Measurements from ENCODE around the gene IQGAP3. TPM values are rescaled to one million over a fixed set of nuclear protein-coding genes. Genes with fewer than 3 reads are reported as not detected.
"Not testable (repeated sequence)": the region's sequence is repeated elsewhere in the genome, so short reads cannot be mapped to it uniquely, and the experiment has no call there.

Gene IQGAP3
- polyA plus RNA-seq, 10 donors: 5.3 to 11.5 (median 7.3) TPM

- DNase-seq: no peak
These were observed 21.3 kb upstream of the IQGAP3 start for GRCh38 chr1:156593661-156593989.

- DNase-seq: no peak
These were observed 20.7 kb upstream of the IQGAP3 start for GRCh38 chr1:156592910-156593660.

GRCh38 chr1:156592158-156592909 is 20.0 kb upstream of the IQGAP3 start:
- DNase-seq: no peak

GRCh38 chr1:156591432-156592157 is 19.2 kb upstream of the IQGAP3 start, which contains the start of gene NAXE:
Gene NAXE, plus strand, starts transcription at chr1:156591776. Its CDS starts 29 bp downstream, at chr1:156591805.
- peak; percentile 58 to 86 (median 76) for DNase-seq

- no peak for DNase-seq
These were observed 18.7 kb upstream of the IQGAP3 start for GRCh38 chr1:156591181-156591431.

- DNase-seq: no peak
These were observed 18.2 kb upstream of the IQGAP3 start for GRCh38 chr1:156590326-156591180.

GRCh38 chr1:156589546-156589945 is 17.2 kb upstream of the IQGAP3 start:
- no peak for DNase-seq

DNA sequence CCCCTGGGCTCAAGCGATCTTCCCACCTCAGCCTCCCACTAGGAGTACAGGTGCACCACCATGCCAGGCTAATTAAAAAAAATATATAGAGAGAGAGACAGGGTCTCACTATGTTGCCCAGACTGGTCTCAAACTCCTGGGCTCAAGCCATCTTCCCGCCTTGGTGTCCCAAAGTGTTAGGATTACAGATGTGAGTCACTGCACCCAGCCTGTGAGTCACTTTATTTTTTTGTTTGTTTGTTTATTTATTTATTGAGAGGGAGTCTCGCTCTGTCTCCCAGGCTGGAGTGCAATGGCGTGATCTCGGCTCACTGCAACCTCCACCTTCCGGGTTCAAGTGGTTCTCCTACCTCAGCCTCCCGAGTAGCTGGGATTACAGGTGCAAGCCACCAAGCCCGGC is 15.6 kb upstream of the IQGAP3 start:
- not testable (repeated sequence) for DNase-seq

- no peak for DNase-seq
These were observed 14.6 kb upstream of the IQGAP3 start for GRCh38 chr1:156586892-156587477.

GRCh38 chr1:156586323-156586722 is 14.0 kb upstream of the IQGAP3 start:
- no peak for DNase-seq

DNA sequence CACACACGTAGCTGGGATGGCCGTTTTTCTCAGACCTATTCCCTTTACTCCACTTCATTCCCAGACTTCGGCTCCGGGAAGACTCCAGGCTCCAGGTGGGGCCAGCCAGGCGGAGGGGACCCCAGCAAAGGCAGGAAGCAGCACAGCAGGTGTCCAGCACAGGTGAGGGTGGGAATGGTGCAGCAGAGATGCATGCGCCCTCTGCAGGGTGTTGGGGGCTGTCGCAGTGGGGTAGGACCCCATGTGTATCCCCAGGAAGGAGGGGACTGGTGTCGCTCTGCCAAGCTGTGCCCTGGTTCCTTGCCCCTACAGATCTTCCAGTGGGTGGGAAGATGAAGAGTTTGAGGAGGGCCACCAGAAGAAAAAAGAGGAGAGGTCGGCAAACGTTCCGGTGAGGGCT is 12.4 kb upstream of the IQGAP3 start:
- DNase-seq: no peak

- peak; percentile 58 to 81 (median 76) for DNase-seq
These were observed 11.7 kb upstream of the IQGAP3 start for GRCh38 chr1:156583821-156584622.

GRCh38 chr1:156582388-156583017 is 10.1 kb upstream of the IQGAP3 start:
- DNase-seq: no peak

DNA sequence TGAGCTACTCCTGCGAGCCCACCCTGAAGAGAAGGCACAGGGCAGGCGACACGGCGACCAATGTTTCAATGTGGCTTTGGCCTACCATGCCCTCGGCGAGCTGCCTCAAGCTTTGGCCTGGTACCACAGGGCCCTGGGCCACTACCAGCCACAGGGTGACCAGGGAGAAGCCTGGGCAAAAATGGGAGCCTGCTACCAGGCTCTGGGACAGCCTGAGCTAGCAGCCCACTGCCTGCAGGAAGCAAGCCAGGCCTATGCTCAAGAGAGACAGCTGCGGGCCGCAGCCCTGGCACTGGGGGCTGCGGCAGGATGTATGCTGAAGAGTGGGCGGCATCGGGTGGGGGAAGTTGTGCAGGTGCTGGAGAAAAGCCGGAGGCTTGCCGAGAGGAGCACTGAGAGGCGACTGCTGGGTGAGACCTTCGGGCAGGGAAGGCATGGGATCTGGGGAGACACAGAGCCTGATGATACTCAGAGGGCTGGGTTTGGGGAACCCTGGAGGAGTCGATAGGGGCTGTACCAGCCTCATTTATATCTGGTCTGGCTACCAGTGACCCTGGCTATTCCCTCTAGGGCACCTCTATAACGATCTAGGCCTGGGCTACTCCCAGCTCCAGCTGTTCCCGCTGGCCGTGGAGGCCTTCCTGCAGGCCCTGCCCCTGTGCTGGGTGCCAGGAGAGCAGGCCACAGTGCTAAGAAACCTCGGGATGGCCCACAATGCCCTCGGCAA is 9.5 kb upstream of the IQGAP3 start:
- no peak for DNase-seq

- DNase-seq: no peak
These were observed 7.1 kb upstream of the IQGAP3 start, which contains the start of gene TTC24 for GRCh38 chr1:156579472-156579871. Gene TTC24, plus strand, starts transcription at chr1:156579723. Its CDS starts 1,642 bp downstream, at chr1:156581365.

- no peak for DNase-seq
These were observed 5.7 kb upstream of the IQGAP3 start for GRCh38 chr1:156578055-156578454.

DNA sequence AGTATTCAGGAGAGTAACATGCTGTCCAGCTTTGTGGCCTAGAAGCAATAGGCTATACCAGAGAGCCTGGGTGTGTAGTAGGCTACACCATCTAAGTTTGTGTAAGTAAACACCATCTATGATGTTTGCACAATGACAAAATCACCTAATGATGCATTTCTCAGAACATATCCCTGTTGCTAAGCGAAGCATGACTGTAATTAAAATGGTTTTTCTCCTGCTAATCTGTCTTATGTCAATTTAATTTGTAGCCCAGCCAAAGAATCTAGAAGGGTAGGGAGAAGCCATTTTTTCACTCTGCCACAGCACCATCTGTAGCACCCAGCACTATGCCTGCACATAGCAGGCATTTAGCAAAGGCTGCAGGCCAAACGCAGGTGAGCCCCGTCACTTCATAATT is 5.2 kb upstream of the IQGAP3 start:
- DNase-seq: no peak

GRCh38 chr1:156574039-156574633 is 1.8 kb upstream of the IQGAP3 start:
- DNase-seq: no peak

- no peak for DNase-seq
These were observed 276 bp upstream of the IQGAP3 start for GRCh38 chr1:156572663-156573018.

All from muscle of back (tissue), 11 donors.